H9 (cell line): ENCODE data around the gene CACTIN. TPM values are rescaled to one million over a fixed set of nuclear protein-coding genes. Genes with fewer than 3 reads are reported as not detected.
A peak's percentile ranks its signal among the peaks of the same experiment; 100 is the strongest.

Experiments used
- DNase-seq: peaks from one replicate; pipeline ENCODE4 v3.0.0-alpha.2; 2017
- H2AFZ ChIP-seq: one replicate; pipeline ENCODE4 v1.6.1; 2013; ENCODE audit warnings: mild to moderate bottlenecking, low read length, control low read depth, moderate library complexity
- H2AK5ac ChIP-seq: 2 replicates; pipeline ENCODE4 v1.6.1; 2013; ENCODE audit warnings: low read length, control low read depth, mixed read lengths; ENCODE audit not compliant: insufficient read length
- H2BK120ac ChIP-seq: one replicate; pipeline ENCODE4 v1.6.1; 2013; ENCODE audit warnings: low read depth, mild to moderate bottlenecking, low read length, control low read depth, inconsistent platforms; ENCODE audit not compliant: poor library complexity, severe bottlenecking
- H2BK12ac ChIP-seq: 2 replicates; pipeline ENCODE4 v1.6.1; 2013; ENCODE audit warnings: low read length, control low read depth, mixed read lengths, low read depth; ENCODE audit not compliant: insufficient read length
- H2BK15ac ChIP-seq: 2 replicates; pipeline ENCODE4 v1.6.1; 2013; ENCODE audit warnings: low read depth, low read length, control low read depth
- H2BK20ac ChIP-seq: one replicate; pipeline ENCODE4 v1.6.1; 2013; ENCODE audit warnings: low read depth, mild to moderate bottlenecking, low read length, control low read depth, inconsistent platforms; ENCODE audit not compliant: poor library complexity, severe bottlenecking
- H2BK5ac ChIP-seq: 2 replicates; pipeline ENCODE4 v1.6.1; 2013; ENCODE audit warnings: low read length, control low read depth, mixed read lengths; ENCODE audit not compliant: insufficient read length
- H3K14ac ChIP-seq: 2 replicates; pipeline ENCODE4 v1.6.1; 2013; ENCODE audit warnings: low read length, control low read depth; ENCODE audit not compliant: insufficient read depth
- H3K18ac ChIP-seq: 2 replicates; pipeline ENCODE4 v1.6.1; 2013; ENCODE audit warnings: low read depth, mild to moderate bottlenecking, mixed read lengths, low read length, control low read depth; ENCODE audit not compliant: insufficient read length
- H3K23ac ChIP-seq: 2 replicates; pipeline ENCODE4 v1.6.1; 2013; ENCODE audit warnings: low read length, control low read depth, mixed read lengths, low read depth; ENCODE audit not compliant: insufficient read length
- H3K23me2 ChIP-seq: 2 replicates; pipeline ENCODE4 v1.6.1; 2013; ENCODE audit warnings: low read depth, mild to moderate bottlenecking, mixed read lengths, low read length, control low read depth; ENCODE audit not compliant: insufficient read length, poor library complexity, severe bottlenecking
- H3K27ac ChIP-seq: 2 replicates; pipeline ENCODE4 v1.5.1; 2013; ENCODE audit warnings: low read length, control low read depth, mixed read lengths, low read depth; ENCODE audit not compliant: insufficient read length
- H3K27me3 ChIP-seq: 2 replicates; pipeline ENCODE4 v1.6.1; 2013; ENCODE audit warnings: low read length, control low read depth, inconsistent platforms; ENCODE audit not compliant: insufficient read depth
- H3K4ac ChIP-seq: 2 replicates; pipeline ENCODE4 v1.6.1; 2013; ENCODE audit warnings: low read depth, mild to moderate bottlenecking, control low read depth, inconsistent platforms, low read length, moderate library complexity
- H3K4me1 ChIP-seq: 2 replicates; pipeline ENCODE4 v1.6.1; 2013; ENCODE audit warnings: low read length, control low read depth, inconsistent platforms; ENCODE audit not compliant: insufficient read depth
- H3K4me2 ChIP-seq: 2 replicates; pipeline ENCODE4 v1.6.1; 2013; ENCODE audit warnings: low read length, control low read depth, mixed read lengths; ENCODE audit not compliant: insufficient read length, insufficient read depth
- H3K56ac ChIP-seq: 2 replicates; pipeline ENCODE4 v1.6.1; 2013; ENCODE audit warnings: low read depth, mild to moderate bottlenecking, mixed read lengths, low read length, control low read depth; ENCODE audit not compliant: insufficient read length
- H3K79me1 ChIP-seq: 2 replicates; pipeline ENCODE4 v1.6.1; 2013; ENCODE audit warnings: low read depth, mild to moderate bottlenecking, moderate library complexity, low read length, control low read depth, inconsistent platforms; ENCODE audit not compliant: insufficient read depth, poor library complexity, severe bottlenecking
- H3K79me2 ChIP-seq: 2 replicates; pipeline ENCODE4 v1.6.1; 2013; ENCODE audit warnings: low read length, control low read depth, inconsistent platforms; ENCODE audit not compliant: insufficient read depth
- H3K9ac ChIP-seq: 2 replicates; pipeline ENCODE4 v1.6.1; 2013; ENCODE audit warnings: low read length, control low read depth, mixed read lengths; ENCODE audit not compliant: insufficient read length; ENCODE audit errors: extremely low read depth
- H3K9me3 ChIP-seq: one replicate; pipeline ENCODE4 v1.6.1; 2013; ENCODE audit warnings: low read depth, low read length, inconsistent platforms; ENCODE audit not compliant: control insufficient read depth
- H3T11ph ChIP-seq: one replicate; pipeline ENCODE4 v1.6.1; 2013; ENCODE audit warnings: mild to moderate bottlenecking, low read length, control low read depth, inconsistent platforms
- H4K20me1 ChIP-seq: one replicate; pipeline ENCODE4 v1.6.1; 2013; ENCODE audit not compliant: control insufficient read depth, insufficient read length, insufficient read depth
- H4K5ac ChIP-seq: 2 replicates; pipeline ENCODE4 v1.6.1; 2013; ENCODE audit warnings: low read depth, mild to moderate bottlenecking, mixed read lengths, low read length, control low read depth; ENCODE audit not compliant: insufficient read length
- H4K8ac ChIP-seq: replicated peaks from 2 replicates; pipeline ENCODE4 v1.6.1; 2013; ENCODE audit warnings: low read length, control low read depth, mixed read lengths, low read depth; ENCODE audit not compliant: insufficient read length
- H4K91ac ChIP-seq: 2 replicates; pipeline ENCODE4 v1.6.1; 2013; ENCODE audit warnings: low read depth, mild to moderate bottlenecking, moderate library complexity, mixed read lengths, low read length, control low read depth; ENCODE audit not compliant: insufficient read length
- H3K27ac Mint-ChIP-seq, 3 experiments: 2 replicates in 2 of 3; 3 replicates in 1 of 3; pipeline ENCODE4 v1.8.0; 2020 to 2021; ENCODE audit warnings: mixed read lengths in 3 of 3, mild to moderate bottlenecking in 1 of 3, moderate library complexity in 1 of 3
- H3K27me3 Mint-ChIP-seq: 2 replicates; pipeline ENCODE4 v1.8.0; 2021; ENCODE audit warnings: low read depth, mild to moderate bottlenecking, moderate library complexity, mixed read lengths
- H3K36me3 Mint-ChIP-seq, 3 experiments: 2 replicates in 2 of 3; 3 replicates in 1 of 3; pipeline ENCODE4 v1.8.0; 2020 to 2021; ENCODE audit warnings: low read depth in 3 of 3, mixed read lengths in 3 of 3; ENCODE audit not compliant: insufficient read depth in 1 of 3
- H3K4me1 Mint-ChIP-seq, 2 experiments: 2 replicates each; pipeline ENCODE4 v1.8.0; 2020; ENCODE audit warnings: mixed read lengths in 2 of 2
- H3K4me3 Mint-ChIP-seq, 2 experiments: 2 replicates in 1 of 2; 3 replicates in 1 of 2; pipeline ENCODE4 v1.8.0; 2020 to 2021; ENCODE audit warnings: mild to moderate bottlenecking in 2 of 2, mixed read lengths in 2 of 2, moderate library complexity in 1 of 2
- H3K9me3 Mint-ChIP-seq, 2 experiments: 2 replicates in 1 of 2; 3 replicates in 1 of 2; pipeline ENCODE4 v1.8.0; 2020; ENCODE audit warnings: mild to moderate bottlenecking in 2 of 2, mixed read lengths in 2 of 2, moderate library complexity in 1 of 2
- WGBS: extraction: QIAGEN DNeasy Blood & Tissue Kit; methylation state at CpG from one replicate; pipeline ENCODE4 v1.1.7; 2013; ENCODE audit warnings: missing lambda C conversion rate, low lambda C conversion rate, mixed read lengths; ENCODE audit not compliant: insufficient read length; ENCODE audit errors: extremely low coverage; 5-methylcytosine and 5-hydroxymethylcytosine counted together
- total RNA-seq: library from RNA; stranded (reverse); gene quantifications from 2 replicates; pipeline ENCODE4 v1.2.1, GENCODE V29; 2021
- TF ChIP-seq, protein P1 (sequence below): fragments of 200-600 bp; sonication (generic); conservative IDR thresholded peaks from 3 replicates; pipeline ENCODE4 v1.8.0; 2021; ENCODE audit warnings: antibody characterized with exemption, mild to moderate bottlenecking

Gene CACTIN
- total RNA-seq, 1 experiment from 2014 or later, result 37.3 TPM

DNA sequence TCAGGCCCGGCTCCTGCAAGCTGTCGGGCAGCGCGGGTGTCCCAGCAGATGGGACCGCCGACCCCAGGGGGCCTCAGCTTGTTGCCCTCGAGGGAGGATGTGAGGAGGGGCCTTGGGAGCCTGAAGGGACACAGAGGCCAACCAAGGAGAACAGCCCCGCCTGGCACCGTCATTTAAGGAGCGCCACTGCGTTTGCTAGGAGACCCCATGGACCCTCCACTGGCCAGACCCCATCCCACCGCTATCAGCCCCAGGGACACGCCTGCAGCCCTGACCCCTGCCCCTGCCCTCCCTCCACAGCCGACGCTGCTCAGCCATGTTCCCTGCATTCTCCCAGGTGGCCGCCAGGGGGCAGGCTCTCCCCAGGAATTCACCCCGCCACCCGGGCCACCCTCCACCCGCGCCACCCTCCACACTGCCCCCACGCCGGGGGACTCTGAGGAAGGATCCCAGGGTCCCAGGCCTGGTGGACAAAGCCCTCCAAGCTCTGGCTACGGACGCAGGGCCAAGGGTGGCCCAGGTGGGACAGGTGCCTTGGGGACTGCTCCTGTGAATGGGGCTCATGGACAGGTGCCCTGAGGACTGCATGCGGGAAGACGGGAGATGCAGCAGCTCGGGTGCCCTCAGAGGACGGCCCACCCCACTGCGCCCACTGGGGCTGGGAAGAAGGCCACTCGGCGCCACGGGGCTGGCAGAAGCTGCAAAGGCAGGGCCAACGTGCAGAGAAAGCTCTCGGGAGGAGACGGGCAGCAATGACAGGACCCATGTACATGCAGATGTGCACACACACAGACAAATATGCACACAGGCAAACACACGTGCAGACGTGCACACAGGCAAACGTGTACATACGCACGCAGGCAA lies 39.3 kb upstream of the CACTIN start:
- Histone ChIP-seq H3K4me1 (no peaks in the 10 kb centered on the region), H2BK12ac (no peak overlapping the region), H4K8ac (peak overlapping the region; percentile 35), H4K20me1 (peaks cover 4% of the 10 kb centered on the region), H2AFZ (no peak overlapping the region), H3K56ac (peak overlapping the region; percentile 13), H3K23me2 (no peaks in the 10 kb centered on the region), H3K23ac (no peak overlapping the region), H2BK15ac (no peak overlapping the region), H2BK20ac (no peak overlapping the region), H2AK5ac (no peak overlapping the region), H3K9ac (no peak overlapping the region), H3K4ac (no peak overlapping the region), H3K27me3 (no peaks in the 10 kb centered on the region), H3K79me2 (no peaks in the 10 kb centered on the region), H3K18ac (no peak overlapping the region), H4K91ac (no peak overlapping the region), H3K9me3 (no peaks in the 10 kb centered on the region), H3K27ac (no peak overlapping the region), H2BK5ac (no peak overlapping the region), H3K4me2 (no peak overlapping the region), H3K79me1 (no peaks in the 10 kb centered on the region), H3T11ph (no peak overlapping the region), H4K5ac (no peak overlapping the region), H2BK120ac (no peak overlapping the region), H3K14ac (no peak overlapping the region)
- Mint-ChIP-seq H3K9me3 (no peaks in the 10 kb centered on the region), H3K27ac (peak overlapping the region in 1 of 3 experiments; percentile 70; a peak in 3 of 7 replicates), H3K4me1 (peaks cover 8 to 20% of the 10 kb centered on the region in 2 experiments; a peak in 3 of 4 replicates), H3K4me3 (no peak overlapping the region), H3K27me3 (no peaks in the 10 kb centered on the region), H3K36me3 (peaks cover 15 to 30% (median 24%) of the 10 kb centered on the region in 3 experiments)
- no CpG with 5 or more reads among the region's 40 CpGs for WGBS
- TF ChIP-seq, protein P1, sequence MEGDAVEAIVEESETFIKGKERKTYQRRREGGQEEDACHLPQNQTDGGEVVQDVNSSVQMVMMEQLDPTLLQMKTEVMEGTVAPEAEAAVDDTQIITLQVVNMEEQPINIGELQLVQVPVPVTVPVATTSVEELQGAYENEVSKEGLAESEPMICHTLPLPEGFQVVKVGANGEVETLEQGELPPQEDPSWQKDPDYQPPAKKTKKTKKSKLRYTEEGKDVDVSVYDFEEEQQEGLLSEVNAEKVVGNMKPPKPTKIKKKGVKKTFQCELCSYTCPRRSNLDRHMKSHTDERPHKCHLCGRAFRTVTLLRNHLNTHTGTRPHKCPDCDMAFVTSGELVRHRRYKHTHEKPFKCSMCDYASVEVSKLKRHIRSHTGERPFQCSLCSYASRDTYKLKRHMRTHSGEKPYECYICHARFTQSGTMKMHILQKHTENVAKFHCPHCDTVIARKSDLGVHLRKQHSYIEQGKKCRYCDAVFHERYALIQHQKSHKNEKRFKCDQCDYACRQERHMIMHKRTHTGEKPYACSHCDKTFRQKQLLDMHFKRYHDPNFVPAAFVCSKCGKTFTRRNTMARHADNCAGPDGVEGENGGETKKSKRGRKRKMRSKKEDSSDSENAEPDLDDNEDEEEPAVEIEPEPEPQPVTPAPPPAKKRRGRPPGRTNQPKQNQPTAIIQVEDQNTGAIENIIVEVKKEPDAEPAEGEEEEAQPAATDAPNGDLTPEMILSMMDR, result peak; percentile 95
- peak; percentile 70 for DNase-seq
